Pons (tissue), 1 donor: Measurements from ENCODE around the gene GPR52.
"Not testable (repeated sequence)": the region's sequence is repeated elsewhere in the genome, so short reads cannot be mapped to it uniquely, and the experiment has no call there.

ENCODE experiments used
- DNase-seq: peaks from one replicate; pipeline ENCODE4 v3.0.0-alpha.2; 2016; ENCODE audit warnings: low spot score

The GPR52 gene, protein sequence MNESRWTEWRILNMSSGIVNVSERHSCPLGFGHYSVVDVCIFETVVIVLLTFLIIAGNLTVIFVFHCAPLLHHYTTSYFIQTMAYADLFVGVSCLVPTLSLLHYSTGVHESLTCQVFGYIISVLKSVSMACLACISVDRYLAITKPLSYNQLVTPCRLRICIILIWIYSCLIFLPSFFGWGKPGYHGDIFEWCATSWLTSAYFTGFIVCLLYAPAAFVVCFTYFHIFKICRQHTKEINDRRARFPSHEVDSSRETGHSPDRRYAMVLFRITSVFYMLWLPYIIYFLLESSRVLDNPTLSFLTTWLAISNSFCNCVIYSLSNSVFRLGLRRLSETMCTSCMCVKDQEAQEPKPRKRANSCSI

GRCh38 chr1:174447866-174448530 lies at the start of gene GPR52:
Gene GPR52, plus strand, starts transcription at chr1:174447964. Its CDS starts 148 bp downstream, at chr1:174448112.
- DNase-seq: peak; percentile 46

DNA sequence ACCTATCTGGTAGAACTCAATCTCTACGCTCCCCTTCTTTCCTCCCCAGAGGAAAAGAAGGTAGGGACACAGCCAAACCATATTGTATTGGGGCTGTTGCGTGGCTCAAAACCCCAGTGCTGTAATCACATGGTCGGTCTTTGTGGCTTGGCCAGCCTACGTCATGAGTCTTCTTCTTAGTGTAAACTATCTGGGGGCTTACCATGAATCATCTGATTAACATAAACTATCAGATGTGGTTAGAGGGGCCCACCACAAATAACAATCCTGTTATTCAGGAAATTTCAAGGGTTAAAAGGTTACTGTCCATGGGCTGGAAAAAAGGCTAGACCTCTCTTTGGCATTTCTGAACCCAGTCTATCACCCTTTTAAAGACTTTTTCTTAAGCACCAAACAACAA lies 49.5 kb upstream of the GPR52 start:
- no peak for DNase-seq

DNA sequence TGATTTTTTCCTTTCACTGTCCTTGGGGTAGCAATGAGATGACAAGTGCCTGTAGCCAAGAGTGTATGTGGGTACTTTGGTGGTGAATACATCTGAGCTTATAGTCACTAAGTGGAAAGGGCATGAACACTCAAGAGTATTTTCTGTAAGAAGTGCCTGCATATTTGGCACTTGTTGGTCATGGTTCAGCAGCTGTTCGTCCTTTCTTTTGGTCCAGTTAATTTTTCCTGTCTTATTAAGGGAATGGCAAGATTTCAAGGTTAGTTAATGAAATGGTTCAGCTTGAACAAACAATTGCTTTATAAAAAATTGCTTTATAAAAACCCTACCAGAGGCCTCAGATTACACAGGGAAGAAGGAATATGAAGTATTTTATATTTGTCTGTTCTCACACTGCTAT lies 48.6 kb upstream of the GPR52 start:
- no peak for DNase-seq

DNA sequence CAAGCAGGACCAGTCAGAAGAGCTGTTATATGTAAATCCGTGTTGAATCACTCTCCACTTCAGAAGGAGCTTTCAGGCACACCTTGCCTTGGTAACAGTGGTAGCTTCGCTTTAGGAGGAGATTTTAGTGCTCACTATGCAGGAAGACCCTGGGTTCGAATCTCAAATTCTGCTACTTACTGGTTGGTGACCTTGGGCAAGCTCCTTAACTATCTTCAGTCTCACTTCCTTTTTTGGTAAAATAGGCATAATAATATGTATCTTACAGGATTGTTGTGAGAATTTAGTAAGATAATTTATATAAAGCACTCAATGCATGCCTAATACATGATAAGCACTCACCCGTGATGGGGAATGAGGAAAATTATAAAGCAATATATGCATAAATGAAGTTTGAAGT lies 46.7 kb upstream of the GPR52 start:
- DNase-seq: no peak

- no peak for DNase-seq
Measured at GRCh38 chr1:174405219-174405618, 42.5 kb upstream of the GPR52 start.

DNA sequence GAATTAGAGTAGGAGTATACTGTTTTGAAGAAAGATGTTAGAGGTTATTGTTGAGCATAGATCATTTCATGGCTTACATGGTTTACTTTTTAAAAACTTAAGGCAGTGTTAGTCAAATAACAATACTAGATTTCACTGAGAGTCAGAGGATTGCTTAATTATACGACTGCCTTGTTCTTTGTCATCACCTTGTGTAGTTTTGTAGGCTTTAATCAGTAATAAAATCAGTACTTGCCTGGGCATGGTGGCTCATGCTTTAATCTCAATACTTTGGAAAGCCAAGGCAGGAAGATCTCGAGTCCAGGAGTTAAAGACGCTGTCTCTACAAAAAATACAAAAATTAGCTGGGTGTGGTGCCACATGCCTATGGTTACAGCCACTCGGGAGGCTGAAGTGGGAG lies 41.3 kb upstream of the GPR52 start:
- DNase-seq: no peak

DNA sequence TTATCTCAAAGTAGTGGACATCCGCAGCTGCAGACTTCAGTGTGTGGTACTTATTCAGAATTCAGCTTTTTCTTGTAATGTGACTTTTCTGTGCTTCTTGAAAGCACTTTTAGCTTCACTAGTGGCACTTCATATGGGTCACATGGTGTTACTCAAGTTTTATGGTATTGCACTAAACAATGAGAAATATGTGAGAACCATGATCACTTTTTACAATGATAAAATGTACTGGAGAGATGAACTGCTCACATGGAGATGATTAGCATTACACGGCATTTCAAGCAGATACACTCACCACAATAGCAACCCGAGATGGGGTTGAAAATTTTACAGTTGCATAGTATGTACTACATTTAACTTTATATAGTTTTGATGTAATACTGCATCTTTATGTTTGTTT lies 40.1 kb upstream of the GPR52 start:
- no peak for DNase-seq

DNA sequence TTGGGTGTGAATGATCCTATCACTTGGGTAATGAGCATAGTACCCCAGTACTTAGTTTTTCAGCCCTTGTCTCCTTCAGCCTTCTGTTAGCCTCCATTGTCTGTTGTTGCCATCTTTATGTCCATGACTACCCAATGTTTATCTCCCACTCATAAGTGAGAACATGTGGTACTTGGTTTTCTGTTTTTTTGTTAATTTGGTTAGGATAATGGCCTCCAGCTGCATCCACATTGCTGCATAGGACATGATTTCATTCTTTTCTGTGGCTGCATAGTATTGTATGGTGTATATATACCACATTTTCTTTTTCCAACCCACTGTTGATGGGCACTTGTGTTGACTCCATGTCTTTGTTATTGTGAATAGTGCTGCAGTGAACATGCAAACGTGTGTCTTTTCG lies 39.6 kb upstream of the GPR52 start:
- DNase-seq: no peak

DNA sequence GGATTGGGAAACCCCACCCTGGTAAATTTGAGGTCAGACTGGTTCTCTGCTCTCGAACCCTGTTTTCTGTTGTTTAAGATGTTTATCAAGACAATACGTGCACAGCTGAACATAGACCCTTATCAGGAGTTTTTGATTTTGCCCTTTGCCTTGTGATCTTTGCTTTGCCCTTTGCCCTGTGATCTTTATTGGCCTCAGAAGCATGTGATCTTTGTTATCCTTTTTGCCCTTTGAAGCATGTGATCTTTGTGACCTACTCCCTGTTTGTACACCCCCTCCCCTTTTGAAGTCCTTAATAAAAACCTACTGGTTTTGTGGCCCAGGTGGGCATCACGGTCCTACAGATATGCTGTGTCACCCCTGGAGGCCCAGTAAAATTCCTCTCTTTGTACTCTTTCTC lies 38.0 kb upstream of the GPR52 start:
- not testable (repeated sequence) for DNase-seq

GRCh38 chr1:174413632-174414031 lies 34.1 kb upstream of the GPR52 start:
- peak; percentile 26 for DNase-seq

DNA sequence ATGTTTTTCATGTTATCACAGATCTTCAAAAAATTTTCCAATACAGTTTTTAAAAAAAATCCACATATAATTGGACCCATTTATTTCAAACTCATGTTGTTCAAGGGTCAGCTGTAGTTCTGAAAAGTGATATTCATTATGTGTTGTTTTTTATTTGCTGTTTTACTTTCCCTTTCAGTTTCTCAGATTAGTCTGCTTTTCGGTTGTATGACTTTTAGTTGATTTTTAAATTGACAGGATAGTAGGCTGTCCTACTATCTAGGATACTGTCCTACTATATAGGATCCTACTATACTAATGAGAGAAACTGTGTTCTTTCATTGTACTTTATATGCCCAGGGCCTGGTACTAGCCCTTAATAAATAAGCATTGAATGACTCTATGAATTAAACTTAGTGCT lies 33.6 kb upstream of the GPR52 start:
- no peak for DNase-seq

GRCh38 chr1:174415506-174415905 lies 32.3 kb upstream of the GPR52 start:
- DNase-seq: no peak

DNA sequence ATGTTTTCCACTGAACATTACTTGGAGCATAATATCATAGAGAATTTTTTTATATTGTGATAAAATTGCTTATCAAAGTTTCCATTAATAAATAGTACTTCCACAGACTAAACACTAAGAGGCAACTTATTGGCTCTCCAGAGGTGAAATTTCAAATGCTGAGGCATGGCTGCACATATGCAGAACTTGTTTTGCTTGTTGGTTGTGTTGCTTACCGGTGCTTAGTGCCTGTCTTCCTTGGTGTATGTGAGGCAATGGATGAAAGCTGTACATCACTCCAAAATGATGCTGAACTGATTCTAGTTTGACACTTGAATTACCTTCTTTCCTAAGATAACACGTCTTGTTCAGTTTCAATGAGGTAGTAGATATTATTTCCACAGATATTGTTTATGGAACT lies 29.8 kb upstream of the GPR52 start:
- DNase-seq: no peak

DNA sequence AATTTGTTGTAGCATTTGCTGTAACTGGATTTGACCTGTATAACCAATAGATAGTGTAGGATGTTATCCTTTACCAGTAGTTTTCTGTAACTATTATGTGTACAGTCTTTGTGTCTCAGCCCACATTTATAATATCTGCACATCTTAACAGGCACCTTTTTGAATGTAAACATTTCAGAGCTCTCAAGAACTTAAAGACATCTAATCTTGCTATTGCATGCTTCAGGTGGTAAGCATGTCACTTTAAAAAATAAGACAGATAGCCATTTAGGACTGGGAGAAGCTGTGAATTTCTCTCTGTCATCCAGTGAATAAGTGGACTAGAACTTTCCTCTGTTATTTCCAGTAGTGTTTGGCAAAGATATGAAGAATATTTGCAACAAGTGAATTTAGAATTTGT lies 22.6 kb upstream of the GPR52 start:
- DNase-seq: no peak

- DNase-seq: no peak
Measured at GRCh38 chr1:174426153-174426552, 21.6 kb upstream of the GPR52 start.

GRCh38 chr1:174428033-174428432 lies 19.7 kb upstream of the GPR52 start:
- no peak for DNase-seq

DNA sequence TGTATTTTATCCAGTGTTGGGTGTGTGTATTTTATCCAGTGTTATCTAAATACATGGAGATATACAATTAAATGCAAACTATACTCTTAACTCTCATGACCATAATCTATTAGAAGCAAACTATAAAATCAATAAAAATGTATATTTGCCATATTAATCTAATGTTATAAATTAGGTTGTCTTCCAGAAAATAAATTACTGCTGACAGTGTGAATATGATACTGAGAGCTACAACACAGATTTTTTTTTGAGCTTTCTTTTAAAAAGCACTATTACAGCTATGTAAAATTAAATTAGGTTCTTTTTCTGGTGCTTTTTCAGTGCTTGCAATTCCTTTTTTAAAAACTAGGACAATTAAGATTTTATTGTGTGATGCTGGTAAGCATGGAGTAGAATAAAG lies 19.0 kb upstream of the GPR52 start:
- DNase-seq: no peak

DNA sequence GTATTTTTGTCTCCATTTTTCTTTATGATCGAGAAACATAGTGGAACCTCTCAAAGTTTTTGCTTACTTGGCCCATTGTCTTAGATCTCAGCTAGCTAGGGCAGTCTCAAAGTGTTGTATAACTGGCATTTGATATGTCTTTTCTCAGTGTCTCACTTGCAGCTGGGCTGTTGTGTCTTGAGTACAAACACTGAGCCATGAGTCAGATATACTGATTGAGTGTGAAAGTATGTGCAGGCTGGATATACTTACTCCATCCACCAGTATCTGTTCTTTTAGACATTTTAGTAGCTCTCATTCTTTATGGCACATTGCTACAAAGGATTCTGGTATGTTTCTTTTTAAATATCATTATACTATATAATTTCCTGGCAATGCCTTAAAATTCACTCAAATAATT lies 14.3 kb upstream of the GPR52 start:
- no peak for DNase-seq

DNA sequence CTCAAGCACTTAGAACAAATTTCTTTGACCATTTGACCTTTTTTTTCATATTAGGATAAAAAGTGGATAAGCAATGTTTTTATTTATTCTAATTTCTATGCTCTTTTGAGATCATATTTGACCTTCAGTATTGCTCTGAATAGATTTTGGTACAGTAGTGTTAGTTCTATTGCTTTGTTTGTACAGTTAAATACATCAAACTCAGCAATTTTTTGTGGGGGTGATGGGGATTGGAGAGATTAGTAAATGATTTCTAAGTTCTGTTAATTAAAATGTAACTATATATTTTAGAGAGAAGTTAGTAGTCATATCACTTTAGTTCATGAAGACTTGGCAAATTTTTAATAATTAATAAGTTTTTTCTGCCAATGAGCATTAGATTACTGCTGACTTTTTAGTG lies 2.4 kb upstream of the GPR52 start:
- DNase-seq: no peak

GRCh38 chr1:174445817-174446216 lies 1.9 kb upstream of the GPR52 start:
- peak; percentile 8 for DNase-seq

- DNase-seq: no peak
Measured at GRCh38 chr1:174448531-174448883, 743 bp downstream of the GPR52 start.

- no peak for DNase-seq
Measured at GRCh38 chr1:174448974-174449373, 1.2 kb downstream of the GPR52 start.

DNA sequence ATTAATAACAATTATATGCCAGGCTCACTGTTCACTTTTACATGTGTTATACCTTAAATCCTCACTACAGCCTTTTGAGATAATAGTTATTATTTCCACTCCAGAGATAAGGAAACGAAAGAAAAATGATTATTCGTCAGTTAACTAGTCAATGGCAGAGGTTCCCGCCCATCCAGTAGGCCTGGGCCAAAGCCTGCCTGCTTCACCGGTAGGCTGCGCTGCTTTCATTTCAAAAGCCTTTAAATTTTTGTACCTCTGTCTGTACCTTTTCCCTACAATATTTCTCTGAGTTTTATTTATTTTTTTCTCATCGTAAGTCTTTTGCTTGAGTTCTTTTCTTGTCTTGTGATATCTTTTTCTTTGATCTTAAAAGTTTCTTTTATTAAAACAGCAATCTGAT lies 3.6 kb downstream of the GPR52 start:
- no peak for DNase-seq

GRCh38 chr1:174465855-174466254 lies 18.1 kb downstream of the GPR52 start:
- no peak for DNase-seq
